A673 (cell line): ENCODE data around the gene MRM3. TPM values are rescaled to one million over a fixed set of nuclear protein-coding genes. Genes with fewer than 3 reads are reported as not detected.

Source experiments
- BruUV-seq: library from RNA; stranded (reverse); fragments of 400-500 nt; replicated peaks from 2 replicates; lab custom pipeline; 2021; lab: Mats Ljungman, UMichigan
- CTCF ChIA-PET: fragments of 300-600 bp; sonication (Branson Sonifier 250); formaldehyde crosslinking; loops from one replicate; lab custom pipeline; 2022; ENCODE audit warnings: antibody characterized with exemption; lab: Charles Lee
- POLR2A ChIA-PET: fragments of 300-600 bp; sonication (Branson Sonifier 250); formaldehyde crosslinking; loops from one replicate; lab custom pipeline; 2022; ENCODE audit warnings: antibody characterized with exemption; ENCODE audit not compliant: low non-redundant PET; lab: Charles Lee
- DNase-seq: peaks from one replicate; pipeline ENCODE4 v3.0.0-alpha.2; 2015; ENCODE audit warnings: low spot score
- H3K27ac ChIP-seq: fragments of 200-600 bp; sonication (generic); 2 replicates; pipeline ENCODE4 v1.5.1; 2016; ENCODE audit warnings: mixed run types, low read depth, mild to moderate bottlenecking, mixed read lengths, antibody characterized with exemption, low read length; ENCODE audit not compliant: poor library complexity, severe bottlenecking
- H3K27me3 ChIP-seq: fragments of 200-600 bp; sonication (generic); replicated peaks from 2 replicates; pipeline ENCODE4 v1.6.1; 2017; ENCODE audit warnings: mixed run types, low read depth, mild to moderate bottlenecking, mixed read lengths, antibody characterized with exemption, low read length; ENCODE audit not compliant: insufficient read depth, poor library complexity
- H3K36me3 ChIP-seq: fragments of 200-600 bp; sonication (generic); 2 replicates; pipeline ENCODE4 v1.6.1; 2016; ENCODE audit warnings: mixed run types, mild to moderate bottlenecking, mixed read lengths, antibody characterized with exemption, low read length; ENCODE audit not compliant: insufficient read depth, poor library complexity, severe bottlenecking
- H3K4me1 ChIP-seq: fragments of 200-600 bp; sonication (generic); 2 replicates; pipeline ENCODE4 v1.6.1; 2017; ENCODE audit warnings: mixed run types, mild to moderate bottlenecking, mixed read lengths, antibody characterized with exemption, low read length; ENCODE audit not compliant: insufficient read depth, poor library complexity, severe bottlenecking
- H3K4me3 ChIP-seq: fragments of 200-600 bp; sonication (generic); 2 replicates; pipeline ENCODE4 v1.5.1; 2016; ENCODE audit warnings: low read depth, mixed run types, mild to moderate bottlenecking, mixed read lengths, low read length; ENCODE audit not compliant: poor library complexity, severe bottlenecking
- H3K9me3 ChIP-seq: fragments of 200-600 bp; sonication (generic); 2 replicates; pipeline ENCODE4 v1.6.1; 2016; ENCODE audit warnings: mixed run types, low read depth, mild to moderate bottlenecking, mixed read lengths, antibody characterized with exemption, low read length; ENCODE audit not compliant: poor library complexity, severe bottlenecking
- EZH2 ChIP-seq: fragments of 200-600 bp; sonication (generic); IDR thresholded peaks from 2 replicates; pipeline ENCODE4 v1.6.1; 2017; ENCODE audit warnings: borderline replicate concordance, low read depth, mild to moderate bottlenecking, mixed read lengths, antibody characterized with exemption, low read length; ENCODE audit not compliant: poor library complexity, severe bottlenecking
- intact Hi-C: fragments of 100-400 bp; cut with micrococcal nuclease; formaldehyde crosslinking; loops from one replicate; pipeline ENCODE4 v1.10.0; 2022; ENCODE audit not compliant: unreplicated experiment
- total RNA-seq: library from RNA; stranded (reverse); gene quantifications from 2 replicates; pipeline ENCODE4 v1.2.3, GENCODE V29; 2021
- TF ChIP-seq, protein P1 (sequence below): fragments of 300-800, 200-600 bp; sonication (generic); conservative IDR thresholded peaks from 2 replicates; pipeline ENCODE4 v1.5.1; 2017; ENCODE audit warnings: low read depth, mild to moderate bottlenecking, antibody characterized with exemption, low read length, moderate library complexity, mixed read lengths

MRM3 gene
- total RNA-seq, 1 experiment from 2014 or later: 39.5 TPM

DNA sequence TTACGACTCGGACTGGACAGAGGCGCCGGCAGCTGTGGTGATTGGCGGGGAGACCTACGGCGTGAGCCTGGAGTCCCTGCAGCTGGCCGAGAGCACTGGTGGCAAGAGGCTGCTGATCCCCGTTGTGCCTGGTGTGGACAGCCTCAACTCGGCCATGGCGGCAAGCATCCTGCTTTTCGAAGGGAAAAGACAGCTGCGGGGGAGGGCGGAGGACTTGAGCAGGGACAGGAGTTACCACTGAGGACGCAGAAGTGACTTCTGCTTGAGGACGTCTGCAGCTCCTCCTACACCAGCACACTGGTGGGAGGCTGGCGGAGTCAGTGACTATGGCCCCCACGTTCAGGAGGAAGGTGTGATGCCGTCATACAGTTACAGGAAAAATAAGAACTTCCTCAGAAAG, 9.7 kb downstream of the MRM3 start:
- POLR2A ChIA-PET: no interaction called here
- no peak overlapping the region for H3K4me3 ChIP-seq
- no peak for TF ChIP-seq EZH2
- TF ChIP-seq, protein P1, sequence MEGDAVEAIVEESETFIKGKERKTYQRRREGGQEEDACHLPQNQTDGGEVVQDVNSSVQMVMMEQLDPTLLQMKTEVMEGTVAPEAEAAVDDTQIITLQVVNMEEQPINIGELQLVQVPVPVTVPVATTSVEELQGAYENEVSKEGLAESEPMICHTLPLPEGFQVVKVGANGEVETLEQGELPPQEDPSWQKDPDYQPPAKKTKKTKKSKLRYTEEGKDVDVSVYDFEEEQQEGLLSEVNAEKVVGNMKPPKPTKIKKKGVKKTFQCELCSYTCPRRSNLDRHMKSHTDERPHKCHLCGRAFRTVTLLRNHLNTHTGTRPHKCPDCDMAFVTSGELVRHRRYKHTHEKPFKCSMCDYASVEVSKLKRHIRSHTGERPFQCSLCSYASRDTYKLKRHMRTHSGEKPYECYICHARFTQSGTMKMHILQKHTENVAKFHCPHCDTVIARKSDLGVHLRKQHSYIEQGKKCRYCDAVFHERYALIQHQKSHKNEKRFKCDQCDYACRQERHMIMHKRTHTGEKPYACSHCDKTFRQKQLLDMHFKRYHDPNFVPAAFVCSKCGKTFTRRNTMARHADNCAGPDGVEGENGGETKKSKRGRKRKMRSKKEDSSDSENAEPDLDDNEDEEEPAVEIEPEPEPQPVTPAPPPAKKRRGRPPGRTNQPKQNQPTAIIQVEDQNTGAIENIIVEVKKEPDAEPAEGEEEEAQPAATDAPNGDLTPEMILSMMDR: no peak
- CTCF ChIA-PET: no interaction called here
- peaks cover 4% of the 10 kb centered on the region for H3K4me1 ChIP-seq
- H3K36me3 ChIP-seq: peaks cover 23% of the 10 kb centered on the region
- H3K9me3 ChIP-seq: no peaks in the 10 kb centered on the region
- no peaks in the 10 kb centered on the region for H3K27me3 ChIP-seq
- no peak overlapping the region for H3K27ac ChIP-seq
- DNase-seq: no peak
- TSS peak; percentile 36 for BruUV-seq
- intact Hi-C loops: no loop called here

DNA sequence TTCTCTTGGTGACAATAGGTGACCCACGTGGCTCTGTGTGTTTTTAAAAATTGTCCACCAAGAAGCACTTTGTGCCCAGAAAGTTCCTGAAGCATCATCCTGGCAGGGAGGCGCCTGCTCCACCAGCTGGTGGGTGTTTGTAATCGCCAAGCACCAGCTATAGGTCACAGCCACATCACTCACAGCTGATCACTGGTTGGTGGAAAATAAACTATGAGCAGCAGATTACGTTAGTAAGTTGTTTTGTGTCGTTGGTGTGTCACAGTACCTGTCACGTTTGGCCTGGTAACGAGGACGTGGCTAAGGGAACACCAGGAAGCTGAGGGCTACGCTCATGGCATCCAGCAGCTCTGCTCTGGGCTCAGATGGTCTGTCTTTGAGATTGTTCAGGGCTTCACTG, 10.1 kb downstream of the MRM3 start:
- no peak overlapping the region for H3K27ac ChIP-seq
- peaks cover 23% of the 10 kb centered on the region for H3K36me3 ChIP-seq
- H3K4me3 ChIP-seq: no peak overlapping the region
- intact Hi-C loops: no loop called here
- BruUV-seq: no TSS peak
- no peaks in the 10 kb centered on the region for H3K27me3 ChIP-seq
- peaks cover 4% of the 10 kb centered on the region for H3K4me1 ChIP-seq
- DNase-seq: no peak
- no peaks in the 10 kb centered on the region for H3K9me3 ChIP-seq
- POLR2A ChIA-PET: no interaction called here
- no peak for TF ChIP-seq EZH2
- CTCF ChIA-PET: interaction anchor here (0.6 kb wide), 1 partner anchor 205 kb away, joined by 8 read pairs; the partner anchor contains the start of gene TIMM22

DNA sequence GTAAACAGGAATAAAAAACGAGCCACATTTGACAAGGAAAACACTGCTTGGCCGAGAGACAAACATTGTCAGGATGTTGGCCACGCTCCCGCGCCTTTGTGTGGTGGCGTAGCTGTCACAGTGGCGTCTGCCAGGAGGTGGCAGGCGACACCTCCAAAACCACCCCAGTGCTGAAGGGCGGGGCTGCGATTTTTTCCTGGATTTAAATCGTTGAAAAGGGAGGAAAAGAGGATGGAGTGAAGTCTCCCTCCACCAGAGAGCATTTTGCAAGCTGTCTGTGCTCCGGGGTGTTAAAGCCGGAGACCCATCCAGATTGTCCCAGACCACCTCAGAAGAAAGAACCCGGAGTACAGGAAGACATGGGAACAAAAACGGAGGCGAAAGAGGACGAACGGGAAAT, 12.7 kb downstream of the MRM3 start:
- DNase-seq: peak; percentile 88
- no peak for TF ChIP-seq EZH2
- TF ChIP-seq, protein P1: peak; percentile 96
- H3K4me1 ChIP-seq: peaks cover 4% of the 10 kb centered on the region
- H3K27ac ChIP-seq: no peak overlapping the region
- peaks cover 8% of the 10 kb centered on the region for H3K36me3 ChIP-seq
- BruUV-seq: no TSS peak
- no peak overlapping the region for H3K4me3 ChIP-seq
- no peaks in the 10 kb centered on the region for H3K27me3 ChIP-seq
- POLR2A ChIA-PET: no interaction called here
- intact Hi-C loops: loop anchor here (1.0 to 5.0 kb wide), 2 partner anchors 186 to 202 kb away; partner anchors contain the start of gene TIMM22
- no peaks in the 10 kb centered on the region for H3K9me3 ChIP-seq
- CTCF ChIA-PET: interaction anchor here (1.1 to 2.7 kb wide), 3 partner anchors 185 to 202 kb away, joined by 3 to 20 read pairs (median 7); partner anchors contain the start of genes NXN and TIMM22

DNA sequence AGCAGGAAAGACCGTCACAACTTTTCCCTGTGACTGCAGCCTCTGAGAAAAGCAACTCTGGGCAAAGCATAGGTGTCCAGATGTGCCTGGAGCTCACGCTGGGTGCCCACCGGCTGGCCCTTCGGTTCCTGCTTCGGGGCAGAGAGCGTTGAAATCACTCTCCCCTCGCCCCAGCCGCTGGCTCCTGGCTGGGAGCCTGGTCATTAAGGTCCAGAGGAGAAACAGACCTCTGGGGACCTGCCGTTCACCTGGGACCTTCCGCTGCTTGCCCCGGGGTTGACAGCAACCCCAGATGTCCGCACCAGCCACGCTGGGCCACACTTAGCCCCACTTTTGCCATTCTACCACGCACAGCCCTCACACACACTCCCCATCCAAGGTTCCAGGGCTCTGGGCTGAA, 13.1 kb downstream of the MRM3 start:
- no peak overlapping the region for H3K27ac ChIP-seq
- H3K36me3 ChIP-seq: peaks cover 8% of the 10 kb centered on the region
- POLR2A ChIA-PET: no interaction called here
- no peak for TF ChIP-seq EZH2
- TF ChIP-seq, protein P1: no peak
- DNase-seq: no peak
- H3K4me3 ChIP-seq: no peak overlapping the region
- H3K27me3 ChIP-seq: no peaks in the 10 kb centered on the region
- peaks cover 4% of the 10 kb centered on the region for H3K4me1 ChIP-seq
- no TSS peak for BruUV-seq
- CTCF ChIA-PET: interaction anchor here (0.8 to 2.7 kb wide), 4 partner anchors 184 to 201 kb away, joined by 3 to 20 read pairs (median 5); partner anchors contain the start of genes NXN and TIMM22
- intact Hi-C loops: loop anchor here (1.0 to 5.0 kb wide), 2 partner anchors 186 to 202 kb away; partner anchors contain the start of gene TIMM22
- H3K9me3 ChIP-seq: no peaks in the 10 kb centered on the region
